Neural progenitor cell (in vitro differentiated cells): ENCODE measurements around the gene FHAD1. TPM values are rescaled to one million over a fixed set of nuclear protein-coding genes. Genes with fewer than 3 reads are reported as not detected.

Experiments used
- DNase-seq: peaks from one replicate; pipeline ENCODE4 v3.0.0-alpha.2; 2016; ENCODE audit warnings: low spot score
- H2AFZ ChIP-seq: fragments of 200-600 bp; sonication (generic); replicated peaks from 2 replicates; pipeline ENCODE4 v1.6.1; 2016; ENCODE audit warnings: antibody characterized with exemption
- H3F3A ChIP-seq: fragments of 200-600 bp; sonication (generic); 2 replicates; pipeline ENCODE4 v1.6.1; 2016; ENCODE audit warnings: antibody characterized with exemption, low read depth
- H3K27ac ChIP-seq: fragments of 200-600 bp; sonication (generic); 2 replicates; pipeline ENCODE4 v1.5.1; 2016; ENCODE audit warnings: mild to moderate bottlenecking
- H3K27me3 ChIP-seq: fragments of 200-600 bp; sonication (generic); 2 replicates; pipeline ENCODE4 v1.6.1; 2016; ENCODE audit warnings: mild to moderate bottlenecking, moderate library complexity
- H3K36me3 ChIP-seq: fragments of 200-600 bp; sonication (generic); 2 replicates; pipeline ENCODE4 v1.5.1; 2016
- H3K4me1 ChIP-seq: fragments of 200-600 bp; sonication (generic); 2 replicates; pipeline ENCODE4 v1.6.1; 2016; ENCODE audit warnings: mixed run types
- H3K4me2 ChIP-seq: fragments of 200-600 bp; sonication (generic); 2 replicates; pipeline ENCODE4 v1.6.1; 2016
- H3K4me3 ChIP-seq: fragments of 200-600 bp; sonication (generic); 2 replicates; pipeline ENCODE4 v1.5.1; 2016
- H3K79me2 ChIP-seq: fragments of 200-600 bp; sonication (generic); 2 replicates; pipeline ENCODE4 v1.6.1; 2016; ENCODE audit warnings: low read depth
- H3K9ac ChIP-seq: fragments of 200-600 bp; sonication (generic); 2 replicates; pipeline ENCODE4 v1.6.1; 2016
- H3K9me3 ChIP-seq: fragments of 200-600 bp; sonication (generic); 2 replicates; pipeline ENCODE4 v1.5.1; 2016; ENCODE audit warnings: low read depth
- H4K20me1 ChIP-seq: fragments of 200-600 bp; sonication (generic); 2 replicates; pipeline ENCODE4 v1.6.1; 2016; ENCODE audit warnings: low read depth
- H3K27ac Mint-ChIP-seq: 3 replicates; pipeline ENCODE4 v1.8.0; 2021; ENCODE audit warnings: mixed read lengths
- H3K27me3 Mint-ChIP-seq: 2 replicates; pipeline ENCODE4 v1.8.0; 2022; ENCODE audit warnings: low read depth, mild to moderate bottlenecking, inconsistent platforms, moderate library complexity, mixed read lengths; ENCODE audit not compliant: insufficient read depth
- H3K36me3 Mint-ChIP-seq: 3 replicates; pipeline ENCODE4 v1.8.0; 2021; ENCODE audit warnings: mixed read lengths
- H3K4me1 Mint-ChIP-seq: 3 replicates; pipeline ENCODE4 v1.8.0; 2021; ENCODE audit warnings: mixed read lengths
- H3K4me3 Mint-ChIP-seq: 3 replicates; pipeline ENCODE4 v1.8.0; 2021; ENCODE audit warnings: mild to moderate bottlenecking, moderate library complexity, mixed read lengths
- H3K9me3 Mint-ChIP-seq: 3 replicates; pipeline ENCODE4 v1.8.0; 2020; ENCODE audit warnings: mixed read lengths
- EZH2 ChIP-seq: fragments of 200-600 bp; sonication (generic); IDR thresholded peaks from 2 replicates; pipeline ENCODE4 v1.6.1; 2017; ENCODE audit warnings: antibody characterized with exemption, mild to moderate bottlenecking, moderate library complexity
- EZH2phosphoT487 ChIP-seq: fragments of 200-600 bp; sonication (generic); IDR thresholded peaks from 2 replicates; pipeline ENCODE4 v1.6.1; 2017; ENCODE audit warnings: antibody characterized with exemption
- total RNA-seq: library from RNA; depleted of rRNA; stranded (reverse); fragments of >200 nt; gene quantifications from 2 replicates; pipeline ENCODE4 v1.2.3, GENCODE V29; 2015; ENCODE audit warnings: low replicate concordance
- TF ChIP-seq, protein P1 (sequence below): fragments of 200-600 bp; sonication (generic); IDR thresholded peaks from 2 replicates; pipeline ENCODE4 v1.5.1; 2017; ENCODE audit warnings: antibody characterized with exemption, mild to moderate bottlenecking

The FHAD1 gene
- total RNA-seq, 1 donor from 2014 or later = 9.1 TPM

DNA sequence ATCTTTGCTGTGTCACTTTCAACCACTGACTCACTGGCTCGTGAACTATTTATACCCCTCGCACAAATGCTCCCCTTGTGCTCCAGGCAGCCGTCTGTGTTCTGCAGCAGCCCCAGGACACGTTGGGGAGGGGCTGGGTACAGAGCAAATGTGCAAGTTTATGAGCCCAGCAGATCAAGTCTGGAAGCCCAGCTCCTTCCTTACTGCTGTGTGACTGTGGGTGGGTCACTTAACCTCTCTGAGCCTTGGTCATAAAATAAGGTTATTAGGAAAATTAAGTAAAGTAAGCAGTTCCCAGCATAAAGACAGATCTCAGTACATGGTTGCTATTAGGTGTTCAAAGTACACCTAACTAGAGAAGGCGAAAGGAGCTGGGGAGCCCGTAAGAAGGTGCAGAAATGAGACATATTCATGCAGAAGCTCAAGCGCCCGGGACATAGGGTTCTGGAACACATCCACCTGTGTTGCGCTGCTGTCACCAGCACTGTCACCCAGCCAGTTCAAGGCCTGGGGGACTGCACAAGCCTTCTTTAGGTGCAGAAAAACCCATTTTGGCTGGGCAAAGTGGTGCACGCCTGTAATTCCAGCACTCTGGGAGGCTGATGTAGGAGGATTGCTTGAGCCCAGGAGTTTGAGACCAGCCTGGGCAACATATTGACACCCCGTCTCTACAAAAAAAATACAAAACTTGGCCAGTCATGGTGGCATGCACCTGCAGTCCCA is 176.5 kb downstream of the FHAD1 start:
- TF ChIP-seq EZH2 (no peak), EZH2phosphoT487 (no peak)
- TF ChIP-seq, protein P1, sequence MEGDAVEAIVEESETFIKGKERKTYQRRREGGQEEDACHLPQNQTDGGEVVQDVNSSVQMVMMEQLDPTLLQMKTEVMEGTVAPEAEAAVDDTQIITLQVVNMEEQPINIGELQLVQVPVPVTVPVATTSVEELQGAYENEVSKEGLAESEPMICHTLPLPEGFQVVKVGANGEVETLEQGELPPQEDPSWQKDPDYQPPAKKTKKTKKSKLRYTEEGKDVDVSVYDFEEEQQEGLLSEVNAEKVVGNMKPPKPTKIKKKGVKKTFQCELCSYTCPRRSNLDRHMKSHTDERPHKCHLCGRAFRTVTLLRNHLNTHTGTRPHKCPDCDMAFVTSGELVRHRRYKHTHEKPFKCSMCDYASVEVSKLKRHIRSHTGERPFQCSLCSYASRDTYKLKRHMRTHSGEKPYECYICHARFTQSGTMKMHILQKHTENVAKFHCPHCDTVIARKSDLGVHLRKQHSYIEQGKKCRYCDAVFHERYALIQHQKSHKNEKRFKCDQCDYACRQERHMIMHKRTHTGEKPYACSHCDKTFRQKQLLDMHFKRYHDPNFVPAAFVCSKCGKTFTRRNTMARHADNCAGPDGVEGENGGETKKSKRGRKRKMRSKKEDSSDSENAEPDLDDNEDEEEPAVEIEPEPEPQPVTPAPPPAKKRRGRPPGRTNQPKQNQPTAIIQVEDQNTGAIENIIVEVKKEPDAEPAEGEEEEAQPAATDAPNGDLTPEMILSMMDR = no peak
- H4K20me1 ChIP-seq = no peaks in the 10 kb centered on the region
- no peaks in the 10 kb centered on the region for H3K79me2 ChIP-seq
- H3K4me1 Mint-ChIP-seq = peaks cover 18% of the 10 kb centered on the region
- H3K4me3 ChIP-seq = no peak overlapping the region
- H3K4me3 Mint-ChIP-seq = no peak overlapping the region
- H3K9me3 ChIP-seq = no peaks in the 10 kb centered on the region
- no peaks in the 10 kb centered on the region for H3K27me3 ChIP-seq
- H3K4me1 ChIP-seq = no peaks in the 10 kb centered on the region
- no peak overlapping the region for H3K9ac ChIP-seq
- no peak overlapping the region for H3K4me2 ChIP-seq
- no peak overlapping the region for H2AFZ ChIP-seq
- no peak overlapping the region for H3K27ac Mint-ChIP-seq
- H3K27me3 Mint-ChIP-seq = peaks cover 6% of the 10 kb centered on the region
- H3F3A ChIP-seq = no peaks in the 10 kb centered on the region
- DNase-seq = no peak
- no peak overlapping the region for H3K27ac ChIP-seq
- no peaks in the 10 kb centered on the region for H3K36me3 ChIP-seq
- peaks cover 3% of the 10 kb centered on the region for H3K9me3 Mint-ChIP-seq
- H3K36me3 Mint-ChIP-seq = peaks cover 5% of the 10 kb centered on the region

DNA sequence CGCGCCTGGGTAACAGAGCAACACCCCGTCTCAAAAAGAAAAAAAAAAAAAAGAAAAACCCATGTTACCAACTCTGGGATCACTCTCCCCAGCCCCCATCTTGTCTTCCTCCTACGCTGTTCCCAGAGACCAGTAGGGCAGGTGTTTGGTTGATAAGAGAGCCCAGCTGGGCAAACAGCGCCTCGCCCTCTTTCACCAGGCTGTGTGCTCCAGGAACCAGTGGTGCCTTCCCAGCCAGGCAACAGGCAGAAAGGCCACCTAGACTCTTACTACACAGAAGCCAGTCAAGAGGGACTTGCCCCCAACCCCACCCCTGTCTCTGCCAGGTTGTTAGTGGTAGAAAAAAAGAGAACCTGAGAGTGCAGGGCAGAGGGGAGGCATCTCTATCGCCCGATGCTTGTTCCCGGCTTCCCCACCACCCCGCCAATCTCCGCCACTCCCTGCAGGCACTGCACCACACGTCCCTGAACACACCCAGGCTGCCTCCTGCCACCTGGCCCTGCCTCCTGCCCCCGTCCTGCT is 177.2 kb downstream of the FHAD1 start:
- Mint-ChIP-seq H3K4me3 (no peak overlapping the region), H3K9me3 (peaks cover 3% of the 10 kb centered on the region), H3K27ac (peak overlapping the region; percentile 66), H3K36me3 (peaks cover 5% of the 10 kb centered on the region), H3K4me1 (peaks cover 15% of the 10 kb centered on the region), H3K27me3 (peaks cover 6% of the 10 kb centered on the region)
- H3K4me1 ChIP-seq = no peaks in the 10 kb centered on the region
- no peaks in the 10 kb centered on the region for H3K9me3 ChIP-seq
- no peak overlapping the region for H3K9ac ChIP-seq
- H3K4me3 ChIP-seq = no peak overlapping the region
- no peaks in the 10 kb centered on the region for H3F3A ChIP-seq
- TF ChIP-seq, protein P1 = no peak
- no peak for TF ChIP-seq EZH2phosphoT487
- no peak for TF ChIP-seq EZH2
- H4K20me1 ChIP-seq = no peaks in the 10 kb centered on the region
- no peak for DNase-seq
- H3K4me2 ChIP-seq = no peak overlapping the region
- no peaks in the 10 kb centered on the region for H3K36me3 ChIP-seq
- H3K27ac ChIP-seq = no peak overlapping the region
- H3K79me2 ChIP-seq = no peaks in the 10 kb centered on the region
- H3K27me3 ChIP-seq = no peaks in the 10 kb centered on the region
- no peak overlapping the region for H2AFZ ChIP-seq

DNA sequence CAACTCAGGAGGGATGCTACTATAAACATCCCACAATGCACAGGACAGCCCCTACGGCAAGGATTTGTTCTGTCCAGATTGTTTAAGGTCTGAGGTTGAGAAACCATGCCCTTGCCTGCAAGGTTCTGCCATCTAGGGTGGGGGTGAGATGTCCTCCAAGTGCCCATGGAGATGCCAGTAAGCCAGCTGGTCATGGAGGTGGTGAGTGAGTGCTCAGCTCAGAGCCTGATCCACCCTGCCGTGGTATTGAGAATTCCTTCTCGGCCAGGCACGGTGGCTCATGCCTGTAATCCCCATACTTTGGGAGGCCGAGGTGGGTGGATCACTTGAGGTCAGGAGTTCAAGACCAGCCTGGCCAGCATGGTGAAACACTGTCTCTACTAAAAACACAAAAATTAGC is 178.0 kb downstream of the FHAD1 start:
- no peaks in the 10 kb centered on the region for H4K20me1 ChIP-seq
- no peak overlapping the region for H3K9ac ChIP-seq
- H3K4me1 Mint-ChIP-seq = peaks cover 15% of the 10 kb centered on the region
- no peak overlapping the region for H3K27ac ChIP-seq
- no peak overlapping the region for H3K4me2 ChIP-seq
- H3F3A ChIP-seq = no peaks in the 10 kb centered on the region
- no peak overlapping the region for H3K4me3 ChIP-seq
- H3K9me3 ChIP-seq = no peaks in the 10 kb centered on the region
- H3K4me1 ChIP-seq = no peaks in the 10 kb centered on the region
- DNase-seq = no peak
- no peaks in the 10 kb centered on the region for H3K36me3 ChIP-seq
- peaks cover 5% of the 10 kb centered on the region for H3K36me3 Mint-ChIP-seq
- H3K27ac Mint-ChIP-seq = peak overlapping the region; percentile 42
- no peak for TF ChIP-seq EZH2
- no peak for TF ChIP-seq EZH2phosphoT487
- TF ChIP-seq, protein P1 = no peak
- no peak overlapping the region for H3K4me3 Mint-ChIP-seq
- no peak overlapping the region for H2AFZ ChIP-seq
- H3K79me2 ChIP-seq = no peaks in the 10 kb centered on the region
- H3K9me3 Mint-ChIP-seq = peaks cover 3% of the 10 kb centered on the region
- peaks cover 9% of the 10 kb centered on the region for H3K27me3 Mint-ChIP-seq
- no peaks in the 10 kb centered on the region for H3K27me3 ChIP-seq
